Measurements from ENCODE around the gene CERS3.

The CERS3 gene

DNA sequence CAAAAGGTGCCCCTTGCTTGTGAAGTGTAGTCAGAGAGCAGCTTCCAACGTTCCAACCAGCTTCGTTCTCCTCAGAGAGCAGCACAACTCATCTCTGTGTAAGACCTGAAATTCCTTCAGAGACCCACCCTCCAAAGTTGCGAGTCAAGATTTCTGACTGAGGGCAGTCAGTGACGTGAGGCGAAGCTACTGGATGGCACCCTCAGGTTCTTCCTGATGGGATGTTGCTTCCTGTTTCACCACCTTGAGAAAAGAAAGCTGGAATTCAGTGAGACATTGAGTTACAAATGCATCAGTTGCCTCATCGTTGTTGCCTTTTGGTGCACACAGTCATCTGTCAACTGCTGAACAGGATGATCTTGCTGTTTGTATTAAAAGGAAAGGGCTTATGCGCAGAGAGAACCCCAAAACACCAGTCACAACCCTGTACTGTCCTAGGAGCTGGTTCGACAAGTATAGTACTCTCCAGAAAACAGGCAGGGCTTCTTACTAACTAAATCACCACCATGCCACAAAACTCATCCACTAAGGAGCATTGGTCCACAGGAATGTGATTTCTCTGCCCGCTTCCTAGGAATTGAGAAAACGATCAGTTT lies at the start of gene CERS3:
Gene CERS3 (minus strand): TSS at position 118 of the 596 bp plus-strand sequence. CDS start 27,101 bp downstream, outside the sequence.
- no peak for DNase-seq (ENCODE audit: low read depth in 2 of 2)

DNA sequence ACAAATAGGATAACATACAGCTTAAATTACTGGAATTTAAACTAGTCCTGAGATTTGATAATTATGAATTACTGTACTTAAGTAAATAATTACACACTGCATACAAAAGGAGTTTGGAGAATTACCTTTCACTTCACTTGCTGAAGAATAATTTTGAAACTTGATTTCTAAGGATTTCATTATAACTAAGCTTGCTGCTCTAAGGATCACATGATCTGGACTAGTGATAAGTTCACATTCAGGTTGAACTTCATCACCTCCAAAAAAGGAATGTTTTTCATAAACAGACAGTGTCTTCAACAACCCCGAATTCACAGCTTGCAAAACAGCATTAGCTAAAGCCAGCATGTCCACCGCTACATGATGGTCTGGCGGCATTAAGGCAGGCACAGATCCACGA lies 44.8 kb upstream of the CERS3 start:
- no peak for DNase-seq (ENCODE audit: low read depth in 2 of 2)

DNA sequence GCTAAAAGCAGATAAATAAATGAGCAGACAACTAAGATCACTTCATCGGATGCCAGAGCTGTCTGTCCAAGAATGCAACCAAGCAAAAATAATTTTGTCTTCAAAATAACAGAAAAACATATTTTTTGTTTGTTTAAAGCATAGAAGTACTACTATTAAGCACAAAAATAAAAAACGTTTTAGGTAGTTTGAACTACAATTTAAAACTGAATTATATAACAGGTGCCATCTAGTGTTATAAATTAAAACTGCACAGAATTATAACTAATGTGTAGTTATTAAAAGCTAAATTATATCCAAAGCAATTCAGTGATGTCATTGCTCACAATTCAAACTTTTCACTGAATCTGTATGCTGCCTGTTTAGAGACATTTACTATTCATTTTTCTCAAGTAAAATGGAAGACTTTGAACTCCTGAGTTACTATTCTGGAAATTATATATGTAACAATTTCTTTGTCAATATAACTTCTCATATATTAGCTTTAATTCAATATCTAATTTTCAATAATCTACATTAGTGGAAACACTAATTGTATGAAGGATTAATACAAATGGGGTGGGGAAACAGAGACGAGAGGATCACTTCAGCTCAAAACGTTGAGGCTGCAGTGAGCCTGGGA lies 43.7 kb upstream of the CERS3 start:
- no peak for DNase-seq (ENCODE audit: low read depth in 2 of 2)

DNA sequence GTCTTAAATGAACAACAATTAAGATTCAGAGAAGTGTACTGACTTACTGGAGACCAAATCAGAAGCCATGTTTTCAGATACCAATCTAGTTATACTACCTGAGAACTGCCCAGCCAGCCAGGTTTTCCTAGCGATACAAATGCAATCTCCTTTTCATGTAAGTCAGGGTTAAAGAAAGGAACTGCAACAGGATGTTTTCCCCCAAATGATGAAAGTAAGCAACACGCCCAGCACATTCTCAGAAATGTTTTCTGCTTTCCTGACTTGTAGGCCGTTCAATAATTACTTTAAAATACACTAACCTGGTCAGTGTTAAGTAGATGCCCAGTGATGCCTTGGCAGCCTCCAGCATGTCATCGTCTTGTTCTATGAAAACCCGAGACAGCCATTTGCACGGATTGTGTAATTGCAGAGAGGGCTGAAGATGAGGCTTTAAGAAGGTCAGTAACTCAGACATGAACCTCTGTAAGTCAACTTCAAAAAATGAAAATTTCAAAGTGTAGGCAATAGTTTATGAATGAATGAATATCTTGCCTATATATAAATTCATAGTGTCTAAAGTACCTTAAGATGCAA lies 42.9 kb upstream of the CERS3 start:
- no peak for DNase-seq (ENCODE audit: low read depth in 2 of 2)

DNA sequence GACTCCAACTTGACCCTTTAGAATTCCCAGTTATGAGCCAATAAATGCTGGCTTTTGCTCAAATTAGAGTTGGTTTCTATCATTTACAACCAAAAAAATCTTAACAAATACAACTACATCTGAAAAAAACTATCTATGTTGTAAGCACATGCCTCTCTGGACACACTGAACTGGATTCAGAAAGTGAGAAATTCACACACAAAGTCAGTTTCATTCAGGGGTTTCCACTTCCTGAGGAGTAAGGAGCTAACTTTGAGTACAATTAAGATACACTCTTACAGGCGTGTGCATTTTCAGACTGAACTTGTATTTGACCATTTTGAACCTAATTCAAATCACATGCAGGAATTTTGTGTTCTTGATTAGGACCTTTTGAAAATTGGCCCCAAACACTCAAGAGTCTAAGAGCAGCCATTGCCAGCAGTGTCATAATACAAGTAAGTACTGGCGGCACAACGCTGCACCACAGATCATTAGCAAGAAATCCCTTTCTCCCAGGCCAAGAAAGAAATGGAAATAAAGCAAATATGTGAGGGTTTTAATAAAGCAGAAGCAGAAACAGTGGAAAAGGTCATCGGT lies 42.1 kb upstream of the CERS3 start:
- no peak for DNase-seq (ENCODE audit: low read depth in 2 of 2)

DNA sequence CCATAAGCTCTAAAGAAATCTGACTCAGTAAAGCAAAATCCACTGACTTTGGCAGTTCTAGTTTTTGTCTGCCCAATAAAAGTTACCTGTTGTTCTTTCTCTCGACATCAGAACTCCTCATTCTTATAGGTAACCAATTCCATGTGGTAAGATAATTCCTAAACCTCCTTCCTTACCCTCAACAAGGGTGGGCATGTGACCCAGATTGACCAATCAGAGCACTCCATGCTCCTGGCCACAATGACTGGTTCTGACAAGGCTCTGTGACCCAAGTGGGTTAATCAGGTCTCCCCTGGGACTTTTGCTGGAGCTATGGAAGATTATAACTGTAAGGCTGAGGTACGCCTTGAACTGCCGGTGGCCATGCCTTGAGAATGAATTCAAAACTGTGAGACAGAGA lies 41.5 kb upstream of the CERS3 start:
- no peak for DNase-seq (ENCODE audit: low read depth in 2 of 2)

DNA sequence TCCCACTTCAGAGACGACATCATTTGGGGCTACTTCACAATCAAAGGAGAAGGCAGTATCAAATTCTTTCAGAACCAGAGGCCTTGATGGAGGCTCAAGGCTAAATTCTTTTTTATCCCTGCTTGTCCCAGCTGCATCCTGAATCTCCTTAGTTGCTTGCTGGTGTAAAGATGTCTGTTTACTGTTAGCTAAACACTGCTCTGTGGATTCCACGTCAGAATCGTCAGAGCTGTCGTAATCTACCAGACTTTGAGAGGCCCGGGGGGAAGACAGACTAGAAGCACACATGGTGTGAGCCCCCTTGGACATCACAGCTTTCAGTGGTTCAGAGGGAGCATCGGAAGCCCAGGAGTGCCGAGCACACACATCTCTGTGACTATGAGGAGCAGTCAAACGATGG lies 40.6 kb upstream of the CERS3 start:
- no peak for DNase-seq (ENCODE audit: low read depth in 2 of 2)

DNA sequence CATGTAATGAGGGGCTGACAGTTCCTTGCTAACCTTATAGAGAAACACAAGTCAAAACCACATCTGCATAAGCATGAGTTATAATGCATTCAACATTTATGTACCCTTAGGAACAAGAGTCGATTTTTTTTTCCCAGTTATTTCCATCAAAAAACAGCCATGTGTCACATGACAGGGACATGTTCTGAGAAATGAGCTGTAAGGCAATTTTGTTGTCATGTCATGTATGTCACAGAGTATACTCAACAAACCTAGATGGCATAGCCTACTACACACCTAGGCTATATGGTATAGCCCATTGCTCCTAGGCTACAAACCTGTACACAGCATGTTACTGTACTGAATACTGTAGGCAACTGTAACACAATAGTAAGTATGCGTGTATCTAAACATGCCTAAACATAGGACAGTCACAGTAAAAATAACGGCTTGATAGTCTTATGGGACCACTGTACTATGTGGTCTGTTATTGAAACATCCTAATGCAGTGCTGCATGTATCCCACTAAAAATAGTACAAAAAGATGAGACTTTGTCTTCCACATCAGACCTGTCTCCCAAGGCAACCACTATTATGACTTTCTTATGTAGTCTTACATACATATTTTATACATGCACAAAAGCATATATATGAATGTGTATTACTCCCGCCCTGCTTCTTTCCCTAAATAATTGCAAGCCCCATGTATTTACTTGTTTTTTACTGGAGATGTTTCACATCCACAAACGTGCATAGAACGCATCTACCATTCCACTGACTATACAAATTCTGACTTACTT lies 38.3 kb upstream of the CERS3 start:
- DNase-seq (ENCODE audit: low read depth in 2 of 2) = no peak

DNA sequence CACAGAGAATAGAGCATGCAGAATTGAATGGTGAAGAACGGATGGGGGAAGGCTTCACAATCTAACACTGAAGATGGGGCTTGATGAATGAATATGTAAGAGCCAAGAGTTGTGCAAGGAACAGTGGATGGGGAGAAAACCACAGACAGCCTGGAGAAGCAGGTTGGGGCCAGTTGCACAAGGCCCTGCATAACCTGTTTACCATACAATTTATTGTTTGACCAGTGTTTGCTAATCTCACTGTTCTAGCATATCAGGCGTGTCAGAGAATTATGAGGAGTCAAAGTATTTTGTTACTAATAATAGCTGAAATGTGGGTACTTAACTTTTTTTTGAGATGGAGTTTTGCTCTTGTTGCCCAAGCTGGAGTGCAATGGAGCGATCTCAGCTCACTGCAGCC lies 36.8 kb upstream of the CERS3 start:
- DNase-seq (ENCODE audit: low read depth in 2 of 2) = no peak

DNA sequence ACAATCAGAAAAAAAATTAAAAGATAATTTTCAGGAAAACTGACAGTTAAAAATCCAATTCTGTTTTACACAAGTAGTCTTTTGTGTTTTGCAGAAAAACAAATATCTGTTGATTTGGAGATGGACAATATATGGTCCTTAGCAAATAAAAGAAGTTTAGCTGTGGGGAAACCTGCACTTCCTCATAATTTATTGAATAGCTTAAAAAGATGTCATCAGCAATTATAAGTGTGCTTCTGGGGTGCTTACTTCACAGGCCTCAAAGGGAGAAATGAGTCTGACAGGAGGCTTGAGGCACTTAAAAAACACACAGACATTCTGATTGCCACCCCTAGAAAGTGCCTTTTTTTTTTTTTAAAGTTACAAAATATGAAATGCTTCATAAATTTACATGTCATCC lies 31.6 kb upstream of the CERS3 start:
- no peak for DNase-seq (ENCODE audit: low read depth in 2 of 2)

DNA sequence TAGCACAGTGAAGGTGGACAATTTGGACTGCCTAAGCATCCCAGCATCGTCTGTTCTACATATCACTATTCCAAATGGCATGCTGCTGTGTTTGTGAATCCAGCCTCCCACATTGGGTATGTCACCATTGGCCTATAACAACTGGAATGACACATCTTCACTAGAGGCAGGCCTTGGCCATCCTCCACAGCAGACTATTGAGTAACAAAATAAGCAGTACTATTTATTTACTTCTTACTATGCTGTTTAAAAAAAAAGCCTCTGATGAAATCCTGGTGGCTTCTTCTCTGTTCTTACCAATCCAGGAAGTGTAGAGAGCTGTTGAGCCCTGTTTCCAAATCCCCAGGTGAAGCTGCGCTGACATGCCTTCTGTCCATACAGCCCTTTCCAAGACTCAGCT lies 30.6 kb upstream of the CERS3 start:
- no peak for DNase-seq (ENCODE audit: low read depth in 2 of 2)

DNA sequence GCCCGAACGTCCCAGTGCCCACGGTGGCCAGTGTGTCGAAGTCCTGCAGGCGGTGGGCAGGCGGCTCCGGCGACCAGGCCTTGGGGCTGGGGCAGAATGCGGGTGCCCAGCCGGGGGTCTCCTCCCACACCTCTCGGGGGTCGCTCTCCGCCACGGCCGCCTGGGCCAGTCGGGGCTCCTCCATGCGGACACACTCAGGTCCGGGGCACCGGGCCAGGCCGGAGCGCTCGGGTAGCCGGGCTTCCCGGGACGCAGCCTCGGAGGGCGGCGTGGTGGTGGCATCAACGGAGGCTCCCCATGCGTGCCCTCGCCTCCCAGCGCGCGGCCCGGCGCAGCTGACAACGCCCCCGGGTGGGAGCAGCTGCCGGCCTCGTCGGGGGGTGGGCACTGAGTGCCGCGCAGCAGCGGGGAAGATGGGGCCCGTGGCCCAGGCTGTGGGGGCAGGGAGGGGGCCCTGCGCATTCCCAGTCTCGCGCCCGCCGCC lies 30.1 kb upstream of the CERS3 start:
- DNase-seq (ENCODE audit: low read depth in 2 of 2) = no peak

DNA sequence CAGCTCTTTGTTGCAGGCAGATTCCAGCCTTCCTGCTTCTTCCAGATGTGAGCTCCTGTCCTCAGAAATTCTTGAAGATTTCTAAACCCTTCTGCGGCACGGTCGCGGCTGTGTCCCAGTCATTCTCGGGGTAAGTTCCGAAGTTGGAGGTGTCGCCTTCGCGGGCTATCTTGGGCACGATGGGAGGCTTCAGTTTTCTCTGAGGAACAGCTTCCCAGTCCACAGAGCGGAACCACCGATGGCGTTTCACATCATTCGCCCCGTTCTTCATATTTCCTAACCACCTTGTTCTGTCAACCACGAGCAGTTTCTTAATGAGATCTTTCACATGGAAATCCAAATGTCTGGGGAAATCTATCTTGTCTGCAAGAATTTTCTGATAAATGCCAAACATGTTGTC lies 24.7 kb upstream of the CERS3 start:
- no peak for DNase-seq (ENCODE audit: low read depth in 2 of 2)

DNA sequence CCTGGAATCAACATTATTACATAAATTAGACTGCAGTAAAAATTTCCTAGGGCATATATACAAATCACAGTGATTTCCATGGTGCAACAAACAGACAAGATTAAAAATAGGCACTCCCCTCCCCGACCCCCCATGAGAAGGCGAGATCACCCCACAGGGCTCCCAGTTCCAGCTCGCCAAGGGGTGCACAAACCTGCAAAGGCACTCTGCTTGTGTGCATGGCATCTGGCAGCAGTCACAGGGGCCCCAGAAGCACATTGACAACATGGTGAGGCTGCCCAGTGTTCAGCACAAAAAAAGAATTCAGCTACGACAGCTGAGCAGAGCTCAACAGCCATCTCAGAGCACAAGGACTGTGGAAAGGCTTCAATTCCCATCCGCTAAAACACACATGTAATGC lies 19.2 kb upstream of the CERS3 start:
- no peak for DNase-seq (ENCODE audit: low read depth in 2 of 2)

DNA sequence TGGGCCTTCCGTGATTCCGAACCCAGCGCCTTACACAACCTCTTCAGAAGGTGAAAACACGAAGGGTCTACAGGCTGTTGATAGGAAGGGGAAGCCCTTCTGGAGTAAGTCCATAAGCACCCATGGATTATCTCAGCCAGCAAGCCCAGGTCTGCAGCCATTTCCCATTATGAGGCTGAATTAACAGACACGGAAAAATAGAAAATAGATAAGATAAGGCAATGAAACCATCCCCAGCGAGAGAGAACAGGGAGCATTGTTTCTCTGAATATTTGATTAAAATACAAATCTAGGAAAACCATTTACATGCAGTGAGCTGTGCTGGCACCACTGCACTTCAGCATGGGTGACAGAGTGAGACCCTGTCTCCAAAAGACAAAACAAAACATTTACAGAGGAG lies 16.2 kb upstream of the CERS3 start:
- DNase-seq (ENCODE audit: low read depth in 2 of 2) = no peak

DNA sequence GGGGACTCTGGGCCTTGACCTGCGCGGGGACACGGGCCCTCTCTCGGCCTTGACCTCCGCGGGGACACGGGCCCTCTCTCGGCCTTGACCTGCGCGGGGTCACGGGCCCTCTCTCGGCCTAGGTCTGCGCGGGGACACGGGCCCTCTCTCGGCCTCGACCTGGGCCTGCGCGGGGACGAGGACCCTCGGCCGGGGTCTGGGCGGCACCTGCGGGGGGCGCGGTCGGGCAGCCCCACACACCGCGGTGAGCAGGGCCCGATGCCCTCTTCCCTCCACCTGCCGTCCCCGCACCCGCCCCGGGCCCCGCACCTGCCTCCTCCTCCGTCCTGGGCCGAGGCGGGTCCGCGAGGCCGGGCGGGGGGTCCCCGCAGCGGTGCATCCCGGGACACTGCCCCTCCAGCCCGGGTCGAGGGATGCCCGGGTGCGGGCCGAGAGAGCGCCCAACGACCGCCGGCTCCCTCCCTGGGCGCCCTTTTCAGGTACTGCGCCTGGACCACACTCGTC lies 15.6 kb upstream of the CERS3 start:
- DNase-seq (ENCODE audit: low read depth in 2 of 2) = no peak

DNA sequence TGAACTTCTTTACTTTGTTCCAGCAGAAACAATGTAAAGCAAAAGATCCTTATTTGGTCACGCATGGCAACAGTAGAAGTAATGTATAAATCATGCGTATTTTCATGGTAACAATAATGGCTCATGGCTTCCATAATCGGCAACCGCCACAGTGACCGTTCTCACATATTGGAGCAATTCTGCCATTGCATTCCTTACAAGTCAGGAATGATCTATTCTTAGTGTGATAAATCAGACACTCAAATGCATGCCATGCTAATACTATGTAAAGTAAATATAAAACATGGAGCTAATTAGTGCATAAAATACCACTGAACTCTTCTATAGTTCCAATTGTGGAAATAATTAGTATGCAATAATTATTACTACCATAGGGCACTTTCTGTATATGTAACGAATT lies 13.5 kb upstream of the CERS3 start:
- no peak for DNase-seq (ENCODE audit: low read depth in 2 of 2)

DNA sequence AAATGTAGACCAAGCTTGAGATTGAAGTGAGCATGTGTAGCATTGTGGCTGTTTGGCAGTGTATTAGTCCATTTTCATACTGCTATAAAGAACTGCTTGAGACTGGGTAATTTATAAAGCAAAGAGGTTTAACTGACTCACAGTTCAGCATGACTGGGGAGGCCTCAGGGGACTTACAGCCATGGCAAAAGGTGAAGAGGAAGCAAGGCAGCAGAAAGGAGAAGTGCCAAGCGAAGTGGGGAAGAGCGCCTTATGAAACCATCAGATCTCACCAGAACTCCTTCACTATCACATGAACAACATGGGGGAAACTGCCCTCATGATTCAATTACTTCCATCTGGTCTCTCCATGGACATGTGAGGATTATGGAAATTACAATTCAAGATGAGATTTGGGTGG lies 8.6 kb upstream of the CERS3 start:
- DNase-seq (ENCODE audit: low read depth in 2 of 2) = no peak

DNA sequence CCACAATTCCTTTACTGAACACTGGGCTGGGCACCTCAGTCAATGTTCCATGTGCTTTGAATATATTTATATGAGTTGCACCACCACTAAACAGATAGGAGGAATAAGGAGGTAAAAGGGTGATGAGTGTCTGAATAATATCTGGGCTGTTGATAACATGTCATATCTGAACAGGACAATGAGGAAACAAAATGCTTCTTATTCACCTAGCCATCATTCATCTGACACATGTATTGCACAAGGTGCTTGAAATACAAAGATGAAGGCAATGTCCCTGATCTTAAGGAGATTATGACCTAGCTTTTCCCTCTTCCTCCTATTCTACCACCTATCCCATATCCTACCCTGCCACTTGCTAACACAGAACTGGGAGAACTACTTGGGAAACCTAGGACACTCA lies 8.0 kb upstream of the CERS3 start:
- DNase-seq (ENCODE audit: low read depth in 2 of 2) = no peak

DNA sequence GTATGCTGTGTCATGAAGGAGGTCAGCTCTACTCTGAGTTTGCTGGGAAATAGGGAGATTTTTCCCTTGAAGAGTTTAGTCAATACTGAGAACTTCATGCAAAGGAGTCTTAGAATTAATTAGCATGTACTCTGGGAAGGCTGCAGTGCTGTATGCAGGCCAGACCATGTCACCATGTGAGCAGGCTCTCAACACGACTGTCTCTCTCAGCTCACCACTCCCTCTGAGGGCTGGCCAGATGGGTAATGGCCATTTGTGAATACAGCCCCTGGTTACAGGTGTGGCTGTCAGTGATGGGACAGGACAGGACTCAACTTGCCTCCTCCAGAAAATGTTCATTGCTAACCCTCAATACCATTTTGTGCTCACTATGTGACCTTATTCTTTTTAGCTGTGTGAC lies 5.1 kb upstream of the CERS3 start:
- no peak for DNase-seq (ENCODE audit: low read depth in 2 of 2)

DNA sequence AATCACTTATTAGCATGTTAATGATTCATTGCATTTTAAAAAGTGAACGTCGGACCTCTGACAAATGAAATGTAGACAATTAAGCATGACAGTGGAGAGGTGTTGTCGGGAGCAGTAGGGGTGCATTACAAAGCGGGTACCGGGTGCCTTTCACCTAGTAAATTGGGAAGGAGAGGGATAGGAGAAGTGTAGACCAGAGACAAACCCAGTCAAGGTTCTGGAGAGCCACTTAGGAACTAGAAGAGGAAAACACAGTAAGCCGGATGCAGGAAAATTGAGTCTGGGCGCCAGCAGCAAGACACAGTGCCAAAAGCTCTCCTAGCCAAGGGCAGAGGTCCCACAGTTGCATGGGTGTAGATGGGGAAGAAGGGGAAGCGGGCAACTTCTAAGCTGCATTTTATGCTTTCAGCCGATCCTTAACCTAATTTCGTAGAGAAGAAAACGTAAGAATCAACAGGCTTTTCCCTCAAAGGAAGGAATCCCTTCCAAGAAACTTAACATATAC lies 3.1 kb upstream of the CERS3 start:
- DNase-seq (ENCODE audit: low read depth in 2 of 2) = no peak

DNA sequence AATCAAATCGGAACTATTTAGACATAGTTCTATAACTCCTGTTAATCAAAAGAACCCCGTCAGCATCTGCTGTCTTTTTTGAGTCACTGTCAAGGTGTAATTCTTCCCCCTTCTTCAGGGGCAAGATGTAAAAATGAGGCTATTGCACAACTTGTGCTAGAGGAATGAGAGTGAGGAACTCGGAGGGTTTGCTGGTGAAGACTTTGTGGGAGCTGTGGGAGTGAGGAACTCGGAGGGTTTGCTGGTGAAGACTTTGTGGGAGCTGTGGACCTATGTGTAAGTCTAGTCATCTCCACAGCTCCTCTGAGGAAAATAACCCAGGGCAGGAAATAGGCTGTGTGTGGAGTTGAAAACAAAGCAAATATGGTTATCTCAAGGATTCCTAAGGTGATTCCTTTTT lies 2.5 kb upstream of the CERS3 start:
- no peak for DNase-seq (ENCODE audit: low read depth in 2 of 2)
